HG02970 (cell line): ENCODE data around the gene UBE3B.
"Not testable (repeated sequence)": the region's sequence is repeated elsewhere in the genome, so short reads cannot be mapped to it uniquely, and the experiment has no call there.

Experiments used
- ATAC-seq: cut with Tn5 transposase; IDR thresholded peaks from one replicate; pipeline ENCODE4 v1.9.1; 2021; ENCODE audit warnings: mild to moderate bottlenecking, moderate library complexity, moderate number of reproducible peaks; ENCODE audit not compliant: unreplicated experiment, low FRiP score

The UBE3B gene

GRCh38 chr12:109469517-109469916 is 7.9 kb upstream of the UBE3B start:
- no peak for ATAC-seq

GRCh38 chr12:109473006-109473405 is 4.4 kb upstream of the UBE3B start:
- no peak for ATAC-seq

DNA sequence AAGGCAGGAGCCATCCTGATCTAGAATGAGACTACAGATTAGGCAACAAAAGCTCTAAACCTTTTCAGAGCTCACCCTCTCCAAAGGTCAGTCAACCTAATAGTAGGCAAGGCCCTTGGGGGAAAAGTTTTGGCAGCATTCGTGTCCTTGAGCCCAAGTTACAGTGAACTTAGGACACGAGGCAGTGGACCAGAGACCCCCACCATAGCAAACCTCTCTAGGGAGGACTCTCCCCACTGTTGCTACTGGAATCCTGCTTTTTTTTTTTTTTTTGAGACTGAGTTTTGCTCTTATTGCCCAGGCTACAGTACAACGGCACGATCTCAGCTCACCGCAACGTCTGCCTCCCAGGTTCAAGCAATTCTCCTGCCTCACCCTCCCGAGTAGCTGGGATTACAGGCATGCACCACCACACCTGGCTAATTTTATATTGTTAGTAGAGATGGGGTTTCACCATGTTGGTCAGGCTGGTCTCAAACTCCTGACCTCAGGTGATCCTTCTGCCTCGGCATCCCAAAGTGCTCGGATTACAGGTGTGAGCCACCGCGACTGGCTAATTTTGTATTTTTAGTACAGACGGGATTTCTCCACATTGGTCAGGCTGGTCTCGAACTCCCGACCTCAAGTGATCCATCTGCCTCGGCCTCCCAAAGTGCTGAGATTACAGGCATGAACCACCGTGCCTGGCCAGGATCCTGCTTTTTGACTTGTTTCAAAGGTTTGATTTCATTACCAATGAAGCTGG is 3.7 kb upstream of the UBE3B start:
- ATAC-seq = not testable (repeated sequence)

DNA sequence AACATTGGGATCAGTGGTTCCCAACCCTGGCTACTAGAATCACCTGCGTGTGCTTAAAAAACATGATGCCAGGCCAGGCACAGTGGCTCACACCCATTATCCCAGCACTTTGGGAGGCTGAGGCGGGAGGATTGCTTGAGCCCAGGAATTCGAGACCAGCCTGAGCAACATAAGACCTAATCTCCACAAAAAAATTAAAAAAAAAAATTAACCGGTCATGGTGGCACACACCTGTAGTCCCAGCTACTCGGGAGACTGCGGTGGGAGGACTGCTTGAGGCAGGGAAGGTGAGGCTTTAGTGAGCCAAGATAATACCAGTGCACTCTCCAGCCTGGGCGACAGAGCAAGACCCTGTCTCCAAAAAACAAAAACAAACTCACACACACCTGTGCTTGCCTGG is 2.3 kb upstream of the UBE3B start:
- ATAC-seq = no peak

DNA sequence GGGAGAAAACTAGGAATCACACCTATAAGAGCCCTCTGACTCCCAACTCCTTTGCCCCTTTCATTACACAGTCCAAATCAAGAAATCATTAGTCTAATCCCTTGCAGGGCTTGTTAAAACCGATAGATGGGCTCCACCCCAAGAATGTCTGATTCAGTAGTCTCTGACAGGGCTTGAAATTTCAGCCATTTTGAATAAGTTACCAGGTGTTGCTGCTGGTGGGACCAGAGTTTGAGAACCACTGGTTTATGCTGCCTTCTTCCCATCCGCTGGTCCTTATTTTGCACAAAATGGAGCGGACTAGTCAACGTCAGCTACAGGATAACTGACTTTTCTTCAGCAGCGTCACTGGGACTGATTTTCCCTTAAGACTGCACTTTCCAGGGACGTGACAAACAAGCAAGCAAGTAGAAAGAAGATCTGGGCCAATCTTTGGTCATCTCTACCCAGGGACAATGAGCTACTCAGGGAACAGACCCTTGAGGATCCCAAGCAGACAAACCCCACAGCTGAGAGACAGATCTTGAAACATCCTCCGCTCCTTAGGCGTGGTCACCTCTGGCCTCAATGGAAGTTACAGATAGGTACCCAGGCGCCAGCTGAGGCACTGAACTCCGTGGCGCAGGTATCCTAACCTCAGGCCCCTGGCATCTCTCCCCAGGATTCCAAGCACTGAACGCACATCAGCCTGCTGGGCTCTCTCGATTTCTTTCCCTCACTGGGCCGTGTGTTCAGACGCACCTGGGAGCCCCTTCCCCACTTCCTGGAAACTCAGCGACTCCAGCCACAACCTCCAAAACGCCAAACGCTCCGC is 1.2 kb upstream of the UBE3B start:
- no peak for ATAC-seq

- no peak for ATAC-seq
These were observed 638 bp upstream of the UBE3B start for GRCh38 chr12:109476807-109477184.

- no peak for ATAC-seq
These were observed 505 bp downstream of the UBE3B start for GRCh38 chr12:109477963-109478315.

- no peak for ATAC-seq
These were observed 2.3 kb downstream of the UBE3B start for GRCh38 chr12:109479761-109480160.

GRCh38 chr12:109480356-109480755 is 2.9 kb downstream of the UBE3B start:
- ATAC-seq = no peak

DNA sequence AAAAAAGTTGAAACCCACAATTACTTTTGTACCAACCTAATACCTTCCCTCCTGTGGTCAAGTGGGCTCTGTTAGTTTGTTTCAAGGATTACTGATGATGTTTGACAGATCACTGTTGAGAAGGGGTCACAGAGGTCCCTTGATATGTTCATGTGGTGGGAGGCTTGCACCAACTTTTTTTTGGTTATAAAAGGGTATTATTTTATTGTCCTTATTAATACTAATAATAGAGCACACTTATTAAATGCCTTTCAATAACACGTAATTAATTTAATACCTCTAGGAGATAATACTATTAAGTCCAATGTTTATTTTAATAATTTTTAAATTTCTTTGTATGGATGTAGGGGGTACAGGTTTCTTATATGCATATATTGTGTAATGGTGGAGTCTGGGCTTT is 4.4 kb downstream of the UBE3B start:
- no peak for ATAC-seq

GRCh38 chr12:109482491-109482890 is 5.1 kb downstream of the UBE3B start:
- ATAC-seq = no peak

DNA sequence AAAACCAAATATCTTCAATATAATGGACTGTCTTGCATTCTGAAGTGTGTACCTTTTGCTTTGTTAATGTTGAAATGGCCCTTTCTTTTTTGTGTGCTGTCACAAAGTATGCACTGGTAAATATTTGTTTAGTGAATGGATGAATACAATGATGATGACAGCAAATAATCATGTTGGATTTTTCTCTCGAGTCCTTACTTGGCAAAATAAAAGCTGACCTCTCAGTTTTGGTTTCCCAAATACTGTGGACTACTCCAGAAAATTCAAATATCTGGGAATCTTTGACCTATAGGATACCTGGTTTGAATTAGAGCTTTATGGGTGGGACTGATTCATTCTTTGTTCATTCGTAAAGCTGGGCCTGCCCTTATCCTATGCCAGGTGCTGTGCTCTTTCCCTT is 5.5 kb downstream of the UBE3B start:
- no peak for ATAC-seq

DNA sequence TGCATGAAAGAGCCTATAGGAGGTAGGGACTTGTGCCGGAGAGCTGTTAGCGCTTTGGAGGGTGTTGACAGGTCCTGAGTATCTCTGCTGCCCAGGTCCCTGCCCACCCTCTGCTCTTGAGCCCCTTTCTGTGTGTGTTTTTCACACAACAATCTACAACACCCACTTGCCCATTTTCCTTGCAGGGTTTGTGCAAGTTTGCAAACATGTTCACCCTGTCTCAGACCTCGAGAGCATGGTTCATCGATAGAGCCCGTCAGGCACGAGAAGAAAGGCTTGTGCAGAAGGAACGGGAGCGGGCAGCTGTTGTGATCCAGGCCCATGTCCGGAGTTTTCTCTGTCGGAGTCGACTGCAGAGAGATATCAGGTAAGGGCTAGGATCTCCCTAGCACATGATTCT is 5.9 kb downstream of the UBE3B start:
- ATAC-seq = no peak

DNA sequence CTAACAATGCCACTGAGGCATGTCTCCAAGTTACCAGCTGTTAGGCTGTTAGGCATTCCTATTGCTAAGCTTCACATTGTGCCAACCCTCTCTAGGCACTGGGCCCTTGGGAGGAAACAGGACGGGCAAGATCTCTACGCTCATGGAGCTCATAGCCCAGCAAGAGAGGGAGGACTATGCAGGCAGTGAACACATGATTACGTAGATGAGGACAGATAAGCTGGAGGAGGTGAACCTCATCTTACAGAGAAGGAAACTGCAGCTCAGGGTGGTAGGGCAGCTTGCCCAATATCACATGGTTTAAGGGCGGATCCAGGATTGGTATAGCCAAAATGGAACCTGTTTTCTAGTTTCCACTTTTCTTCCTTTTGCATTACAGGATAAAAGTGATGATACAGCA is 7.8 kb downstream of the UBE3B start:
- no peak for ATAC-seq

DNA sequence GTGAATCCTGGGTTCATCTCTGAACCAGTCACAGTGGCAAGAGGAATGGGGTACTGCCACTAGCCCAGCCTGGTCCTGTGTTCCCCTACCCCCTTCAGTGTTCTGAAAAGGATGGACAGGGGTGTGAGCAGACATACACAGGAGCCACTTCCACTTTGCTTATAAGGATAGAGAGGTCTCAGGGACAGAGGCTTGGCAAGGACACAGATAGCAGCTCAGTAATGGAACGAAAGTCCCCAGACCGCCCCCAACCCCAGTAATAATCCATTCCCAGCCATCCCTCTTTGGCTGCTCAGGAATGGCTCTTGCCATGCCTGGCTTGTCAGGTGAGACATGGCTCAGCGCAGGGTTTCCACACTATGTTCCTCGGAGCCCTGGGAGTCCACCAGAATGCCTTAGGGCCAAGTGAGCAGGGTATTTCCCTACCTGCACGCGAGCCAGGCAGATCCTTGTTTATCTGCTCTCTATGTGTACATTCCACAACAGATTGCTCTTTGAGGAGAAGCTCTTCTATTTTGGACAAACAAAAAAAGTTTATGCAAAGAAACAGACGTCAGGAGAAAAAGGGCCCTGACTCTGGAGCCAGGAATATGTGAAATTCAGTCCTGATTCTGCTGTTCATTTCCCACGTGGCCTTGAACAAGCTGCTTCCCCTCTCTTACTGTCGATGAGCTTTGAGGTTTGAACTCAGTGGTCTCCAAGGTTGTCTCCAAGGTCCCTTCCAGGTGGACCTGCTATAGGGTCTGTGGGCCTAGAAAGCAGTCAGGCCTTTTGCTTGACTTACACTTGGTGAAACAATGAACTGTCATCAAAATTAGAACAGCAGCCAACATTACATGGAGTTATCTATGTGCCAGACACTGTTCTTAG is 10.0 kb downstream of the UBE3B start:
- ATAC-seq = no peak

DNA sequence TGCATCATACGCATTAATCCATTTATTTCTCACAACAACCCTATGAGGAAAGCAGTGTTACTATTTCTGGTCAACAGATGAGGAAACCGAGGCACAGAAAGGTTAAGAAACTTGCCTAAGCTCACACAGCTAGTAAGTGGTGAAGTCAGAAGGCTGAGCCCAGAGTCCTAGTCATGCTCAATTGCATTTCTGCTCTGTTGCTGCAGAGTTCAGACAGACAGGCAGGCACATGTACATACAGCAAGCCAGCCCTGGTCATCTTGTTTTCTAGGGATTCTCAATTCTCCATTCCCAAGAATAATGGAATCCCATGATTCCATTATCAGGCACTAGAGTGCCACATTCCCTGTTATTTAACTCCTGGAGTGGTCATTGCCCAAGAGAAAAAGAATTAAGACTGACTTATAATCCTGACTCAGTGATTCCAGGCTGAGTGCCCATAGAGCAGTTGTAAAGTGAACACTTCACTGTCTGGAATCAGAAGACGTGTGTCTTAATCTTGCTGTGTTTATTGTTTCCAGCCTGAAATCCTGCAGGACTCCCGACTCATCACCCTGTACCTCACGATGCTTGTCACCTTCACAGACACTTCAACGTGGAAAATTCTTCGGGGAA is 10.7 kb downstream of the UBE3B start:
- no peak for ATAC-seq

GRCh38 chr12:109489016-109489954 is 11.9 kb downstream of the UBE3B start:
- no peak for ATAC-seq

GRCh38 chr12:109489955-109490565 is 12.6 kb downstream of the UBE3B start:
- no peak for ATAC-seq

GRCh38 chr12:109491671-109492070 is 14.2 kb downstream of the UBE3B start:
- ATAC-seq = no peak
